ENCODE data around the gene PEX10. TPM values are rescaled to one million over a fixed set of nuclear protein-coding genes. Genes with fewer than 3 reads are reported as not detected.

Gene PEX10
- total and polyA plus RNA-seq, 2 of the 8 experiments (the other 6 are each of a cell fraction or from before 2014, with no cell fraction given): 24.3 to 26.9 TPM

DNA sequence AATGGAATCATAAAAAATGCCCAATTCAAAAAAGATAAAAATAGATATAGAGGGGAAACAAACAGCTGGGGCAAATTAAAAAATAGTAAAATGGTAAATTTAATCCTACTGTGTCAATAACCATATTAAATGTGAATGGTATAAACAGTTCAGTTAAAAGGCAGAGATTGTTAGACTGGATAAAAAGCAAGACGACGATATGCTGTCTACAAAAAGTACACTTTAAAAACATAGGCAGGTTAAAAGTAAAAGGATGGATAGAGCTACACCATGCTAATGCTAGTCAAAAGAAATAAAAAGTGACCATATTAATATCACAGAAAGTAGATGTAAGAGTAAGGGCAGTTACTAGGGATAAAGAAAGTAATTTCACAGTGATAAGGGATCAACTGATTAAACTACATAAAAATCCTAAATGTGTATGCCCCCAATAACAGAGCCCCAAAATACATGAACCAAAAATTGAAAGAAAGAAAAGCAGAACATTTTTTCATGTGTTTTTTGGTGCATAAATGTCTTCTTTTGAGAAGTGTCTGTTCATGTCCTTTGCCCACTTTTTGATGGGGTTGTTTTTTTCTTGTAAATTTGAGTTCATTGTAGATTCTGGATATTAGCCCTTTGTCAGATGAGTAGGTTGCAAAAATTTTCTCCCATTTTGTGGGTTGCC lies 48.4 kb downstream of the PEX10 start:
- Histone ChIP-seq H4K8ac (ENCODE audit: extremely low read depth, insufficient read depth, low read length) (no peak overlapping the region), H3K27ac (ENCODE audit: low read depth, low read length) (no peak overlapping the region), H3K79me2 (ENCODE audit: control insufficient read depth in 1 of 2, insufficient read depth in 2 of 2, low read length in 2 of 2) (no peaks in the 10 kb centered on the region), H4K91ac (replicated peaks; ENCODE audit: insufficient read length, low read length) (no peak overlapping the region), H3K79me1 (ENCODE audit: low read depth, low read length) (no peaks in the 10 kb centered on the region), H2AFZ (ENCODE audit: low read length) (no peak overlapping the region), H2BK12ac (ENCODE audit: low read depth, low read length) (no peak overlapping the region), H3K4me2 (ENCODE audit: insufficient read depth in 1 of 2, low read depth in 2 of 2, low read length in 2 of 2) (no peak overlapping the region), H3K4me1 (replicated peaks in 1 of 4; ENCODE audit: control insufficient read depth in 3 of 4, insufficient read depth in 4 of 4, low read length in 3 of 4) (no peaks in the 10 kb centered on the region), H3K4ac (replicated peaks; ENCODE audit: insufficient read length, low read depth, low read length) (no peak overlapping the region), H2BK5ac (ENCODE audit: low read depth, low read length) (no peak overlapping the region), H2AK5ac (ENCODE audit: low read depth, low read length) (no peak overlapping the region), H3K9me3 (ENCODE audit: insufficient read depth in 2 of 2, low read depth in 1 of 2, low read length in 1 of 2) (peaks cover 0 to 3% of the 10 kb centered on the region in 2 experiments; a peak in 2 of 4 replicates), H4K5ac (ENCODE audit: insufficient read length, low read depth, low read length) (no peak overlapping the region), H2BK20ac (ENCODE audit: low read length) (no peak overlapping the region), H3K9ac (replicated peaks in 1 of 4; ENCODE audit: extremely low read depth in 1 of 4, low read depth in 3 of 4, low read length in 3 of 4) (no peak overlapping the region), H2BK120ac (replicated peaks; ENCODE audit: low read depth, low read length) (no peak overlapping the region), H3K27me3 (replicated peaks in 1 of 4; ENCODE audit: control insufficient read depth in 3 of 4, extremely low read depth in 1 of 4, insufficient read depth in 3 of 4, low read length in 3 of 4) (no peaks in the 10 kb centered on the region; a peak in 1 of 7 replicates), H3K4me3 (ENCODE audit: extremely low read depth in 1 of 4, insufficient read depth in 2 of 4, low read depth in 3 of 4, low read length in 4 of 4) (no peak overlapping the region), H3K56ac (replicated peaks; ENCODE audit: insufficient read length, low read depth, low read length) (no peak overlapping the region), H3K23me2 (ENCODE audit: low read depth, low read length) (no peaks in the 10 kb centered on the region), H4K20me1 (replicated peaks in 1 of 2; ENCODE audit: control insufficient read depth in 1 of 2, insufficient read depth in 2 of 2, low read length in 2 of 2) (no peaks in the 10 kb centered on the region), H3K23ac (ENCODE audit: insufficient read length) (no peak overlapping the region), H3K36me3 (ENCODE audit: control insufficient read depth in 2 of 4, insufficient read depth in 4 of 4, low read length in 3 of 4) (no peaks in the 10 kb centered on the region), H3K14ac (ENCODE audit: insufficient read length) (no peak overlapping the region), H3K18ac (ENCODE audit: extremely low read depth, low read length) (no peak overlapping the region), H2BK15ac (ENCODE audit: low read length) (no peak overlapping the region)
- TF ChIP-seq BACH1 (IDR thresholded peaks at IDR 0.05; ENCODE audit: low read length) (no peak), HDAC2 (IDR thresholded peaks at IDR 0.05; ENCODE audit: borderline replicate concordance in 1 of 2, low read depth in 2 of 2, low read length in 2 of 2) (no peak), TCF12 (IDR thresholded peaks at IDR 0.05; ENCODE audit: low read depth, low read length) (no peak), MAFK (IDR thresholded peaks at IDR 0.05; ENCODE audit: low read depth, low read length) (no peak), SUZ12 (IDR thresholded peaks at IDR 0.05; ENCODE audit: low read length) (no peak), SIN3A (conservative IDR thresholded peaks at IDR 0.05 in 1 of 2, IDR thresholded peaks at IDR 0.05 in 1 of 2; ENCODE audit: low read depth in 1 of 2, low read length in 2 of 2) (no peak), TAF1 (IDR thresholded peaks at IDR 0.05; ENCODE audit: low read depth, low read length) (no peak), CHD2 (IDR thresholded peaks at IDR 0.05; ENCODE audit: low read length) (no peak), CTBP2 (IDR thresholded peaks at IDR 0.05; ENCODE audit: borderline replicate concordance, insufficient read depth, insufficient read length, low read length) (no peak), EZH2 (IDR thresholded peaks at IDR 0.05; ENCODE audit: low read depth, low read length, severe bottlenecking) (no peak), KDM5A (IDR thresholded peaks at IDR 0.05; ENCODE audit: low read length) (no peak), RBBP5 (IDR thresholded peaks at IDR 0.05; ENCODE audit: borderline replicate concordance, low read depth, low read length) (no peak)
- DNase-seq (ENCODE audit: low read depth in 1 of 2, low spot score in 2 of 2) (no peak), FAIRE-seq (no peak)
- POLR2A ChIA-PET (ENCODE audit: partially characterized antibody): no interaction called here
- 85% methylated on average over 2 of the region's 2 CpGs; no CpG with 5 or more reads in 1 of the 2 experiments for WGBS, 2 experiments (ENCODE audit: extremely low coverage in 1 of 2, insufficient coverage in 1 of 2, insufficient read length in 1 of 2, insufficient replicate concordance in 2 of 2, low coverage in 1 of 2, low lambda C conversion rate in 2 of 2, missing lambda C conversion rate in 1 of 2)
- CTCF ChIA-PET (ENCODE audit: partially characterized antibody): interaction anchor here (0.8 kb wide), 1 partner anchor 11 kb away, joined by 3 read pairs; no protein-coding TSS in a partner anchor

All from H1 (cell line).